Epithelial cell of proximal tubule (primary cell): ENCODE measurements around the gene IMMP2L. TPM values are rescaled to one million over a fixed set of nuclear protein-coding genes. Genes with fewer than 3 reads are reported as not detected.

ENCODE experiments used
- DNase-seq: peaks from one replicate; pipeline ENCODE4 v3.0.0-alpha.2; 2011; ENCODE audit warnings: low read depth
- H3K4me3 ChIP-seq: 2 replicates; pipeline ENCODE4 v1.5.1; 2011; ENCODE audit warnings: low read depth, mild to moderate bottlenecking, low read length
- CTCF ChIP-seq: conservative IDR thresholded peaks from 2 replicates; pipeline ENCODE4 v1.5.1; 2012; ENCODE audit warnings: low read depth, mild to moderate bottlenecking, low read length
- total RNA-seq: library from RNA; depleted of rRNA; stranded (reverse); fragments of >200 nt; gene quantifications from 2 replicates; pipeline ENCODE4 v1.2.3, GENCODE V29; 2015

IMMP2L gene
- total RNA-seq, 1 donor from 2014 or later, result 8.4 TPM

GRCh38 chr7:111150709-111151108 lies 411.6 kb downstream of the IMMP2L start:
- H3K4me3 ChIP-seq, result no peak overlapping the region
- no peak for TF ChIP-seq CTCF
- no peak for DNase-seq

GRCh38 chr7:111147708-111148533 lies 414.4 kb downstream of the IMMP2L start:
- TF ChIP-seq CTCF, result no peak
- H3K4me3 ChIP-seq, result no peak overlapping the region
- no peak for DNase-seq

- H3K4me3 ChIP-seq, result no peak overlapping the region
- no peak for DNase-seq
- TF ChIP-seq CTCF, result no peak
These were observed 416.2 kb downstream of the IMMP2L start for GRCh38 chr7:111146136-111146535.

- H3K4me3 ChIP-seq, result no peak overlapping the region
These were observed 416.8 kb downstream of the IMMP2L start for GRCh38 chr7:111145472-111145871.

GRCh38 chr7:111140091-111140865 lies 422.0 kb downstream of the IMMP2L start:
- DNase-seq, result no peak
- no peak for TF ChIP-seq CTCF
- H3K4me3 ChIP-seq, result no peak overlapping the region

More at GRCh38 chr7:111145472-111145871, 416.8 kb downstream of the IMMP2L start:
- no peak for TF ChIP-seq CTCF
- DNase-seq, result no peak

GRCh38 chr7:111138586-111138985 lies 423.7 kb downstream of the IMMP2L start:
- DNase-seq, result no peak
- no peak for TF ChIP-seq CTCF
- no peak overlapping the region for H3K4me3 ChIP-seq
